ENCODE results near the gene RELT. TPM values are rescaled to one million over a fixed set of nuclear protein-coding genes. Genes with fewer than 3 reads are reported as not detected.
A peak's percentile ranks its signal among the peaks of the same experiment; 100 is the strongest.

RELT gene
- total and polyA plus RNA-seq, 2 donors (not counting 1 experiment from before 2014, with no cell fraction given), result 0.33 to 0.70 TPM

DNA sequence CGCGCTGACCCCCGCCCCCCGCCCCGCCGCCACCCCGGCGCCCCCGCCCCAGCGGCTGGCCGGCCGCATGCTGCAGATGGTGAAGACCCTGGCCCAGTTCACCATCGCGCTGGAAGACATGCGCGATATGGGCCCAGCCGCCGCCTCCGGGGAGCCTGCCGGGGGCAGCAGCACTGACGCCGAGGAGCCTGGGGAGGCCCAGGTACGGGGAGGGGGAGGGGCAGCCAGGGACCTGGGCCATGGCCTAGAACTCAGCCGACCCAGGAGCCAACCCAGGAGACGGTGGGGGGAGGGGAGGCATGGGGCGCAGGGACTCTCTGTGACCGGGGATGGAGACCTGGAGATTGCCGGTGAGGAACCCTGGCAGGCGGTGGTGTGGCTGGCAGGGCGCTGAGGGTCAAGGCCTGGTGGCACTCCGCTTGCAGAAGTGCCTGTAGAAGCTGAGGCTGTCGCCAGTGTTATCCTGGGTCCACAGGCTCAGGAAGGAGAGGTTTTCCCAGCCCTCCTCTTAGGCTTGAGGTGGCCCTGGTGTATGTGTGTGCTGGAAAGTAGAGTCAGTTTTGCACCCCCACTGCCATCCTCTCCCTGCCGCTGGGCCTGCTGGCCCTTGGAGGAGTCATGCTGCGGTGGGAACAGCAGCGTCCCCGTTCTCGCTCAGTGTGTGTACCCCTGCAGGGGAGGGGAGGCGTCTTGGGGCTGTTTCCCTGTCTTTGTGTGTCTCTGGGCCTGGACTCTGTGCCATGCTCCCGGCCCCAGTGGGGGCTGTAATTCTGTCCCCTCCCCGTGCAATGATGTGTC lies 32.9 kb upstream of the RELT start:
- Histone ChIP-seq H3K36me3 (ENCODE audit: control insufficient read depth, insufficient read depth, low read length) (peaks cover 13% of the 10 kb centered on the region), H3K27me3 (ENCODE audit: control insufficient read depth, insufficient read depth, low read length) (no peaks in the 10 kb centered on the region), H4K20me1 (ENCODE audit: control insufficient read depth, extremely low read depth, insufficient read depth, low read length) (peaks cover 4% of the 10 kb centered on the region), H3K9ac (ENCODE audit: insufficient read depth, low read length) (no peak overlapping the region), H3K4me3 (replicated peaks in 1 of 4; ENCODE audit: control extremely low read depth in 1 of 4, insufficient read depth in 1 of 4, low read depth in 3 of 4, low read length in 4 of 4) (peak overlapping the region in 1 of 4 experiments; percentile 10), H3K27ac (ENCODE audit: insufficient read depth, low read length) (no peak overlapping the region), H3K4me1 (ENCODE audit: control insufficient read depth, extremely low read depth, insufficient read depth, low read length) (peaks cover 24% of the 10 kb centered on the region), H3K9me3 (ENCODE audit: control insufficient read depth, insufficient read depth, low read depth, low read length) (no peaks in the 10 kb centered on the region), H3K79me2 (ENCODE audit: control insufficient read depth, insufficient read depth, low read length) (peaks cover 78% of the 10 kb centered on the region), H2AFZ (ENCODE audit: low read length) (no peak overlapping the region), H3K4me2 (ENCODE audit: extremely low read depth, insufficient read depth, low read length) (no peak overlapping the region)
- no peak for TF ChIP-seq CTCF (conservative IDR thresholded peaks at IDR 0.05 in 1 of 2, IDR thresholded peaks at IDR 0.05 in 1 of 2; ENCODE audit: low read depth in 1 of 2, low read length in 2 of 2)
- no peak for TF ChIP-seq EZH2 (IDR thresholded peaks at IDR 0.05; ENCODE audit: low read length, missing control alignments)
- no peak for DNase-seq (ENCODE audit: low read depth in 2 of 2)

DNA sequence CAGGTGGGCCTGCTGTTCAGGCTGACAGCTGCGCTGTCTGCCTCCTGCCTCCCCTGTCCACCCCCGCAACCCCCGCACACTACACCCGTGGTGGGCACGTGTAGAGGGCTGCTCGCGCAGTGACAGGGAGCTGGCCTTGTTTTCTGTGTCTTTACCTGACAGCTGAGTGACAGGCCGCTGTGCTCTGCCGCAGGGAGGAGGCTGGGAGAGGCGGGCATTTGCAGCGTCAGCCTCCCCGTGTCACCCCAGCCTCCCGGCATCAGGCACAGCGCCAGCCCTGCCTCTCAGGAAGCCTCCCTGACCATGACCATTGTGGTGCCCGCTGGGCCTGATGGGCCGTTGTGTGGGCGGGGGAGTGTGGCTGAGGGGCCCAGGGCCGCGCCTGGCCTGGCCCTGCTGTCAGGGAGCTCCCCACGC lies 32.0 kb upstream of the RELT start:
- no peak overlapping the region for H3K4me3 ChIP-seq (replicated peaks in 1 of 4; ENCODE audit: control extremely low read depth in 1 of 4, insufficient read depth in 1 of 4, low read depth in 3 of 4, low read length in 4 of 4)
- H3K4me2 ChIP-seq (ENCODE audit: extremely low read depth, insufficient read depth, low read length), result no peak overlapping the region
- peaks cover 15% of the 10 kb centered on the region for H3K36me3 ChIP-seq (ENCODE audit: control insufficient read depth, insufficient read depth, low read length)
- H3K9me3 ChIP-seq (ENCODE audit: control insufficient read depth, insufficient read depth, low read depth, low read length), result no peaks in the 10 kb centered on the region
- peaks cover 74% of the 10 kb centered on the region for H3K79me2 ChIP-seq (ENCODE audit: control insufficient read depth, insufficient read depth, low read length)
- TF ChIP-seq EZH2 (IDR thresholded peaks at IDR 0.05; ENCODE audit: low read length, missing control alignments) (no peak), CTCF (conservative IDR thresholded peaks at IDR 0.05 in 1 of 2, IDR thresholded peaks at IDR 0.05 in 1 of 2; ENCODE audit: low read depth in 1 of 2, low read length in 2 of 2) (no peak)
- H2AFZ ChIP-seq (ENCODE audit: low read length), result no peak overlapping the region
- H3K9ac ChIP-seq (ENCODE audit: insufficient read depth, low read length), result no peak overlapping the region
- no peaks in the 10 kb centered on the region for H3K27me3 ChIP-seq (ENCODE audit: control insufficient read depth, insufficient read depth, low read length)
- peaks cover 24% of the 10 kb centered on the region for H3K4me1 ChIP-seq (ENCODE audit: control insufficient read depth, extremely low read depth, insufficient read depth, low read length)
- peak in 1 of 2 donors; percentile 43 for DNase-seq (ENCODE audit: low read depth in 2 of 2)
- peaks cover 4% of the 10 kb centered on the region for H4K20me1 ChIP-seq (ENCODE audit: control insufficient read depth, extremely low read depth, insufficient read depth, low read length)
- H3K27ac ChIP-seq (ENCODE audit: insufficient read depth, low read length), result no peak overlapping the region

DNA sequence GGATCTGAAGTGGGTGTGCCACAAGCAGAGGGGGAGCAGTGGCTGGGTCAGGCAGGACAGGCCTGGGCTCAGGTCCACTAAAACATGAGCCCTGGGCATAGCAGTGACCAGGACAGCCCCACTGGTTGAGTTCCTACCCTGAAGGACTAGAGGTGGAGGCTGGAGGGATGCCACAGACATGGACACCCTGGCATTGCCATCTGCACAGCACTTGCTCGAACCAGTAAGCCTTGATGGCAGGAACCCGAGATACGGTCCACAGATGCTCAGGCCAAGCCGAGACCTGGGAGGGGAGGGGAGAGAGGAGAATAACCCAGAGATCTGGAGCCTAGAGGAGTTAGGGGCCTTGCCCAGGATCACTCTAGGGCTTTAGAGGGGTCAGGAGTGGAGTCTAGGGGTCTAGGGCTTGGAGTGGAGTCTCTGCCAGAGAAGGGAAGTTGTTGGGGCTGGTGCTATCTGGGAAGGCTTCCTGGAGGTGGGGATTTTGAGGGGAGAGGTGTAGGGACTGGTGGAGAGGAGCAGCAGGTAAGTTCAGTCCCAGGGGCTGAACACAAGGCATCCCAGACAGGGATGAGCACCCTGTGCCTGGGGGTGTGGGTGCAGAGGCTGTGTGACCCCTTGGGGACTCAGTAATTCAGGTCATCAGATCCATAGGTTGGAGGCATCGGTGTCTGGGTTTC lies 30.6 kb upstream of the RELT start:
- H3K79me2 ChIP-seq (ENCODE audit: control insufficient read depth, insufficient read depth, low read length), result peaks cover 62% of the 10 kb centered on the region
- no peak overlapping the region for H3K4me3 ChIP-seq (replicated peaks in 1 of 4; ENCODE audit: control extremely low read depth in 1 of 4, insufficient read depth in 1 of 4, low read depth in 3 of 4, low read length in 4 of 4)
- no peak for TF ChIP-seq EZH2 (IDR thresholded peaks at IDR 0.05; ENCODE audit: low read length, missing control alignments)
- TF ChIP-seq CTCF (conservative IDR thresholded peaks at IDR 0.05 in 1 of 2, IDR thresholded peaks at IDR 0.05 in 1 of 2; ENCODE audit: low read depth in 1 of 2, low read length in 2 of 2), result no peak
- no peaks in the 10 kb centered on the region for H3K27me3 ChIP-seq (ENCODE audit: control insufficient read depth, insufficient read depth, low read length)
- no peaks in the 10 kb centered on the region for H3K9me3 ChIP-seq (ENCODE audit: control insufficient read depth, insufficient read depth, low read depth, low read length)
- H3K27ac ChIP-seq (ENCODE audit: insufficient read depth, low read length), result no peak overlapping the region
- no peak overlapping the region for H3K9ac ChIP-seq (ENCODE audit: insufficient read depth, low read length)
- H3K36me3 ChIP-seq (ENCODE audit: control insufficient read depth, insufficient read depth, low read length), result peaks cover 14% of the 10 kb centered on the region
- H2AFZ ChIP-seq (ENCODE audit: low read length), result no peak overlapping the region
- DNase-seq (ENCODE audit: low read depth in 2 of 2), result no peak
- H4K20me1 ChIP-seq (ENCODE audit: control insufficient read depth, extremely low read depth, insufficient read depth, low read length), result peaks cover 1% of the 10 kb centered on the region
- H3K4me1 ChIP-seq (ENCODE audit: control insufficient read depth, extremely low read depth, insufficient read depth, low read length), result peaks cover 30% of the 10 kb centered on the region
- H3K4me2 ChIP-seq (ENCODE audit: extremely low read depth, insufficient read depth, low read length), result no peak overlapping the region
